Heart right ventricle (tissue), 16 donors: ENCODE measurements around the gene MYH1. TPM values are rescaled to one million over a fixed set of nuclear protein-coding genes. Genes with fewer than 3 reads are reported as not detected.

Experiments used
- ATAC-seq, 8 donors: fragments of 200-7000 bp; cut with Tn5 transposase; one replicate each; pipeline ENCODE4 v1.9.1; 2020; ENCODE audit warnings: mild to moderate bottlenecking in 8 of 8, moderate library complexity in 8 of 8, moderate number of reproducible peaks in 1 of 8
- DNase-seq, 2 donors: peaks; one replicate each; pipeline ENCODE4 v3.0.0-alpha.2; 2020
- H3K27ac ChIP-seq, 10 donors: fragments of 200-600 bp; sonication (generic) in 2 of 10; one replicate each; pipeline versions ENCODE4 v1.5.0 to v1.8.0; 2020 to 2022; ENCODE audit warnings: mild to moderate bottlenecking in 3 of 10
- H3K27me3 ChIP-seq, 7 donors: fragments of 200-600 bp; one replicate each; pipeline ENCODE4 v1.8.0; 2021 to 2022; ENCODE audit warnings: mild to moderate bottlenecking in 2 of 7
- H3K36me3 ChIP-seq, 9 donors: fragments of 200-600 bp; sonication (generic) in 1 of 9; one replicate each; pipeline versions ENCODE4 v1.5.0 to v1.8.0; 2020 to 2022; ENCODE audit warnings: mild to moderate bottlenecking in 2 of 9
- H3K4me1 ChIP-seq, 9 donors: fragments of 200-600 bp; sonication (generic) in 1 of 9; one replicate each; pipeline versions ENCODE4 v1.5.0 to v1.8.0; 2020 to 2022; ENCODE audit warnings: mild to moderate bottlenecking in 4 of 9
- H3K4me3 ChIP-seq, 10 donors: fragments of 200-600 bp; sonication (generic) in 2 of 10; one replicate each; pipeline versions ENCODE4 v1.5.0 to v1.8.0; 2020 to 2022; ENCODE audit warnings: mild to moderate bottlenecking in 7 of 10, moderate library complexity in 2 of 10
- H3K9me3 ChIP-seq, 11 donors: fragments of 200-600 bp in 10 of 11; sonication (generic) in 2 of 11; one replicate each; pipeline versions ENCODE4 v1.5.0 to v1.8.0; 2013 to 2022; ENCODE audit warnings: mild to moderate bottlenecking in 2 of 11, control low read depth in 1 of 11, moderate library complexity in 1 of 11
- CTCF ChIP-seq, 9 donors: fragments of 200-600 bp; sonication (generic) in 2 of 9; IDR thresholded peaks; one replicate each; pipeline versions ENCODE4 v1.5.0 to v1.8.0; 2021 to 2022; ENCODE audit warnings: antibody characterized with exemption in 9 of 9, mild to moderate bottlenecking in 5 of 9, moderate library complexity in 1 of 9
- WGBS, 2 donors: extraction: QIAGEN DNeasy Blood & Tissue Kit; methylation state at CpG; one replicate each; pipeline ENCODE4 v1.1.7; 2013; ENCODE audit warnings: inconsistent platforms in 1 of 2; 5-methylcytosine and 5-hydroxymethylcytosine counted together
- intact Hi-C, 10 donors: fragments of 100-400 bp; cut with DNase I; formaldehyde crosslinking; loops; one replicate each; pipeline versions ENCODE4 v1.11.1 to v1.14.2; 2022
- polyA plus RNA-seq, 2 donors: library from polyadenylated mRNA; stranded (reverse); fragments of 200-250 nt; gene quantifications; one replicate each; pipeline ENCODE4 v1.2.3, GENCODE V29; 2013
- total RNA-seq, 10 donors: library from RNA; stranded (reverse); fragmentation: NEBNext Ultra II Directional in 3 of 10; extraction: Animal tissue kit (Norgen Biotek cat#: 25700) in 3 of 10; gene quantifications; one replicate each; pipeline versions ENCODE4 v1.2.1 to v1.2.4, GENCODE V29; 2021 to 2023
- donor health status: Arrhythmogenic right ventricular cardiomyopathy.
- donor health status: ischemic (EF 13 %, LVEDD 7.1; RV severe dilation, severe dysfunction).
- donor health status: healthy with polysubstance abuse.
- donor health status: DM: no; HTN: yes; CAD: no.
- donor health status: DM: no; HTN: no; CAD: no.
- donor health status: ischemic (EF 25% LVEDD 6.9; RV normal size, moderate dysfunction).
- donor health status: ischemic (EF 25% LVEDD 5.7; RV mildly dilated, moderate dysfunction).
- donor health status: healthy.
- donor health status: DM: yes; HTN: yes; CAD: no.
- donor health status: Ischemic cardiomyopathy.
- donor health status: ischemic (EF 35%, LVEDD 5.7; RV mildly dilated, moderate dysfunction).
- donor health status: nonischemic (EF 11% LVEDD 7.7; RV severe dilation, severe dysfunction).
- donor health status: DM: yes; HTN: yes; CAD: no.
- donor health status: PGD.
- donor health status: ischemic (EF 29% LVEDD 5.4; RV normal size, mild dysfunction).
- donor health status: nonischemic (EF 23%, LVEDD 6.1; RV moderate dilation, normal function).

MYH1 gene
- total and polyA plus RNA-seq, 12 donors: 0.03 to 0.13 (median 0.05) TPM; not detected in 9

GRCh38 chr17:10477701-10478100, 40.6 kb downstream of the MYH1 start:
- intact Hi-C loops: no loop called here
- Histone ChIP-seq H3K27me3 (peaks cover 0 to 3% (median 0%) of the 10 kb centered on the region in 7 donors), H3K4me3 (no peak overlapping the region), H3K4me1 (no peaks in the 10 kb centered on the region), H3K9me3 (peaks cover 0 to 19% (median 0%) of the 10 kb centered on the region in 11 donors), H3K36me3 (no peaks in the 10 kb centered on the region), H3K27ac (no peak overlapping the region)
- DNase-seq: no peak
- WGBS, 2 donors: 22 to 26% methylated on average over 1 of the region's 1 CpG
- no peak for TF ChIP-seq CTCF (IDR thresholded peaks at IDR 0.05)
- ATAC-seq: no peak

GRCh38 chr17:10474536-10474935, 43.8 kb downstream of the MYH1 start:
- intact Hi-C loops: no loop called here
- no peak for DNase-seq
- WGBS, 2 donors: 79 to 84% methylated on average over 4 of the region's 4 CpGs
- Histone ChIP-seq H3K4me1 (no peaks in the 10 kb centered on the region), H3K27ac (no peak overlapping the region), H3K9me3 (no peaks in the 10 kb centered on the region), H3K27me3 (peaks cover 0 to 3% (median 0%) of the 10 kb centered on the region in 7 donors), H3K4me3 (no peak overlapping the region), H3K36me3 (no peaks in the 10 kb centered on the region)
- TF ChIP-seq CTCF (IDR thresholded peaks at IDR 0.05): no peak
- ATAC-seq: no peak

- no peak for TF ChIP-seq CTCF (IDR thresholded peaks at IDR 0.05)
- Histone ChIP-seq H3K9me3 (no peaks in the 10 kb centered on the region), H3K27ac (no peak overlapping the region), H3K4me1 (no peaks in the 10 kb centered on the region), H3K36me3 (no peaks in the 10 kb centered on the region), H3K27me3 (peaks cover 0 to 3% (median 0%) of the 10 kb centered on the region in 7 donors), H3K4me3 (no peak overlapping the region)
- intact Hi-C loops: no loop called here
- DNase-seq: no peak
- WGBS, 2 donors: 89 to 97% methylated on average over 1 of the region's 1 CpG
- ATAC-seq: no peak
These were observed 46.5 kb downstream of the MYH1 start for GRCh38 chr17:10471858-10472257.

- intact Hi-C loops: no loop called here
- DNase-seq (no peak), ATAC-seq (no peak)
- H3K9me3 ChIP-seq: no peaks in the 10 kb centered on the region
- no peak within 1 kb of the TSS for H3K4me3 ChIP-seq
- H3K36me3 ChIP-seq: no peaks in the 10 kb centered on the region
- H3K4me1 ChIP-seq: no peaks in the 10 kb centered on the region
- H3K27ac ChIP-seq: no peak within 1 kb of the TSS
- no peak for TF ChIP-seq CTCF (IDR thresholded peaks at IDR 0.05)
- WGBS, 2 donors: 57 to 58% methylated on average over 1 of the region's 1 CpG
- no peaks in the 10 kb centered on the region for H3K27me3 ChIP-seq
These were observed 48.9 kb downstream of the MYH1 start, which contains the start of gene MYH4 for GRCh38 chr17:10469459-10469858. MYH4 (minus strand) TSS chr17:10469559; CDS start chr17:10466745, 2,814 bp downstream.
